Neuronal stem cell (in vitro differentiated cells): ENCODE results near the gene NAV2.

ENCODE experiments used
- DNase-seq: peaks from one replicate; pipeline ENCODE4 v3.0.0-alpha.2; 2013; ENCODE audit warnings: low spot score
- H2AFZ ChIP-seq: one replicate; pipeline ENCODE4 v1.6.1; 2013; ENCODE audit warnings: mild to moderate bottlenecking, low read length, inconsistent platforms
- H2AK5ac ChIP-seq: 2 replicates; pipeline ENCODE4 v1.6.1; 2013; ENCODE audit warnings: low read depth, mild to moderate bottlenecking, inconsistent platforms, low read length, moderate library complexity, mixed read lengths
- H2BK120ac ChIP-seq: 2 replicates; pipeline ENCODE4 v1.6.1; 2013; ENCODE audit warnings: low read depth, mild to moderate bottlenecking, inconsistent platforms, low read length, moderate library complexity, mixed read lengths
- H2BK12ac ChIP-seq: one replicate; pipeline ENCODE4 v1.6.1; 2013; ENCODE audit warnings: low read length, inconsistent platforms
- H2BK15ac ChIP-seq: 2 replicates; pipeline ENCODE4 v1.6.1; 2013; ENCODE audit warnings: mild to moderate bottlenecking, low read length, inconsistent platforms, mixed read lengths
- H2BK5ac ChIP-seq: one replicate; pipeline ENCODE4 v1.6.1; 2013; ENCODE audit warnings: inconsistent platforms, mild to moderate bottlenecking, low read length, moderate library complexity
- H3K14ac ChIP-seq: one replicate; pipeline ENCODE4 v1.6.1; 2013; ENCODE audit warnings: low read length, inconsistent platforms
- H3K18ac ChIP-seq: 2 replicates; pipeline ENCODE4 v1.6.1; 2013; ENCODE audit warnings: low read length, inconsistent platforms
- H3K23ac ChIP-seq: 2 replicates; pipeline ENCODE4 v1.6.1; 2013; ENCODE audit warnings: low read depth, mild to moderate bottlenecking, mixed read lengths, low read length, inconsistent platforms; ENCODE audit not compliant: poor library complexity
- H3K27ac ChIP-seq: replicated peaks from 3 replicates; pipeline ENCODE4 v1.5.1; 2013; ENCODE audit warnings: low read length, inconsistent platforms
- H3K27me3 ChIP-seq, 3 experiments: 2 replicates each; pipeline ENCODE4 v1.6.1; 2013; ENCODE audit warnings: low read length in 3 of 3, mild to moderate bottlenecking in 2 of 3, inconsistent platforms in 1 of 3, low read depth in 1 of 3, mixed read lengths in 1 of 3, moderate library complexity in 1 of 3; ENCODE audit not compliant: control insufficient read depth in 3 of 3, insufficient read depth in 3 of 3
- H3K36me3 ChIP-seq, 2 donors: replicated peaks in 1 of 2; 2 replicates each; pipeline ENCODE4 v1.6.1; 2013; ENCODE audit warnings: low read length in 2 of 2; ENCODE audit not compliant: control insufficient read depth in 2 of 2, insufficient read depth in 2 of 2
- H3K4ac ChIP-seq: 2 replicates; pipeline ENCODE4 v1.6.1; 2013; ENCODE audit warnings: inconsistent platforms, mild to moderate bottlenecking, low read length, moderate library complexity
- H3K4me1 ChIP-seq, 2 donors: 1 replicate in 1 of 2; 2 replicates in 1 of 2; pipeline ENCODE4 v1.6.1; 2013; ENCODE audit warnings: low read length in 2 of 2, low read depth in 1 of 2; ENCODE audit not compliant: control insufficient read depth in 2 of 2, insufficient read depth in 1 of 2
- H3K4me2 ChIP-seq: one replicate; pipeline ENCODE4 v1.6.1; 2013; ENCODE audit warnings: mild to moderate bottlenecking, low read length, inconsistent platforms; ENCODE audit not compliant: insufficient read depth, poor library complexity, severe bottlenecking
- H3K4me3 ChIP-seq, 2 donors: 2 replicates each; pipeline ENCODE4 v1.5.1; 2013; ENCODE audit warnings: low read length in 2 of 2, mild to moderate bottlenecking in 2 of 2, inconsistent platforms in 1 of 2, moderate library complexity in 1 of 2
- H3K79me1 ChIP-seq: one replicate; pipeline ENCODE4 v1.6.1; 2013; ENCODE audit warnings: low read depth, mild to moderate bottlenecking, inconsistent platforms, low read length, moderate library complexity
- H3K9ac ChIP-seq: one replicate; pipeline ENCODE4 v1.6.1; 2013; ENCODE audit warnings: mild to moderate bottlenecking, low read depth, low read length, inconsistent platforms; ENCODE audit not compliant: poor library complexity
- H3K9me3 ChIP-seq, 2 donors: replicated peaks in 1 of 2; 2 replicates each; pipeline versions ENCODE3 to v1.6.1; 2013; ENCODE audit warnings: low read length in 2 of 2, mild to moderate bottlenecking in 2 of 2, inconsistent platforms in 1 of 2, low read depth in 1 of 2, mixed read lengths in 1 of 2, moderate library complexity in 1 of 2; ENCODE audit not compliant: control insufficient read depth in 2 of 2, insufficient read depth in 1 of 2
- H4K8ac ChIP-seq: one replicate; pipeline ENCODE4 v1.6.1; 2013; ENCODE audit warnings: low read depth, mild to moderate bottlenecking, inconsistent platforms, low read length, moderate library complexity
- H4K91ac ChIP-seq: one replicate; pipeline ENCODE4 v1.6.1; 2013; ENCODE audit warnings: low read length, low read depth, mild to moderate bottlenecking, inconsistent platforms; ENCODE audit not compliant: poor library complexity
- WGBS, 2 donors: extraction: QIAGEN DNeasy Blood & Tissue Kit; methylation state at CpG; one replicate each; pipeline ENCODE4 v1.1.7; 2013; ENCODE audit warnings: missing lambda C conversion rate in 2 of 2, mixed read lengths in 1 of 2; ENCODE audit not compliant: insufficient read length in 2 of 2, insufficient replicate concordance in 1 of 2; ENCODE audit errors: extremely low coverage in 2 of 2; 5-methylcytosine and 5-hydroxymethylcytosine counted together

Gene NAV2

DNA sequence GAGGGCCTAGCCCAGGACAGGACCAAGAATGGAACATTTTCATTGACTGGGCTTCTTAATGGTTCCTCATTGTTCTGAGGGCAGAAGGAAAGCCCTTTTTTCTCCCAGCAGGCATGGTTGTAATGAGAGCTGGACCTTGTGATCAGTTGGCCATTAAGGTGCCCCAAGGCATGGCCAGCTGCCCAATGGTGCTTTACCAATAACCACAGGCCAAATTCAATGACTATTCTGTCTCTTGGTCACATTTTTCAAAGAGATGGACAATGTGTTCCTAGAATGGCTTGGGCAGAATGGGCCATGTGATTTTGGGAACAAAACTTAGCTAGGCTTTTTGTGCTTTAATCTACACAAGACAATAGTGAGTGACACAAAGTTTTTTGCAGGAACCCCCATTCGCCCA is 7.3 kb downstream of the NAV2 start:
- no peak overlapping the region for H3K14ac ChIP-seq
- no peaks in the 10 kb centered on the region for H3K36me3 ChIP-seq
- no peak overlapping the region for H3K4ac ChIP-seq
- H2BK120ac ChIP-seq, result no peak overlapping the region
- H4K91ac ChIP-seq, result no peak overlapping the region
- H2AFZ ChIP-seq, result no peak overlapping the region
- peaks cover 3 to 6% of the 10 kb centered on the region in 2 donors for H3K4me1 ChIP-seq
- no peak overlapping the region for H4K8ac ChIP-seq
- no peak overlapping the region for H3K18ac ChIP-seq
- H3K23ac ChIP-seq, result no peak overlapping the region
- H3K4me2 ChIP-seq, result no peak overlapping the region
- peaks cover 0 to 11% (median 4%) of the 10 kb centered on the region in 3 experiments for H3K27me3 ChIP-seq
- H3K9me3 ChIP-seq, result no peaks in the 10 kb centered on the region
- H2AK5ac ChIP-seq, result no peak overlapping the region
- no peaks in the 10 kb centered on the region for H3K79me1 ChIP-seq
- no peak overlapping the region for H2BK15ac ChIP-seq
- H2BK12ac ChIP-seq, result no peak overlapping the region
- no peak overlapping the region for H2BK5ac ChIP-seq
- WGBS, 2 donors, result no CpG with 5 or more reads among the region's 1 CpG
- no peak overlapping the region for H3K27ac ChIP-seq
- H3K4me3 ChIP-seq, result no peak overlapping the region
- H3K9ac ChIP-seq, result no peak overlapping the region
- DNase-seq, result no peak

DNA sequence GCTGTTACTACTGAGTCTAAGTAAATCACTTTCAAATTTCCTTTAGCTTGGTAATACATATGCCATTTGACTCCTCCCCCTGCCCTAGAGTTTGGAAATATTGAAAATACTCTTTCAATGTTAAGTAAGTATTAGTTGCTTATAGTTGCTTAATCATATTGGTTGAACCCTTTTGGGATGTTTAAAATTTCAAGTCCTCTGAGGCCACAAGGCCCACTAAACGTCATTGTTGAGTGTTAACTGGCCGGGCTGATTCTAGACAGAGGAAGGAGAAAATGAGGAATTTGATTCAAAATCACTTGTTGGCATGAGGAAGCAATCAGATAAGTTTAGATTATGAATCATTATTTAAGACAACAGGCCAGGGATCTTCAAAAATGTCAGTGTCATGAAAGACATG is 8.5 kb downstream of the NAV2 start:
- Histone ChIP-seq H2BK12ac (no peak overlapping the region), H2AK5ac (no peak overlapping the region), H3K9me3 (no peaks in the 10 kb centered on the region), H3K4me1 (peaks cover 3 to 6% of the 10 kb centered on the region in 2 donors), H2BK120ac (no peak overlapping the region), H3K4me2 (no peak overlapping the region), H3K18ac (no peak overlapping the region), H4K8ac (no peak overlapping the region), H3K79me1 (no peaks in the 10 kb centered on the region), H2BK5ac (no peak overlapping the region), H2BK15ac (no peak overlapping the region), H3K27ac (no peak overlapping the region), H3K9ac (no peak overlapping the region), H3K14ac (no peak overlapping the region), H3K27me3 (no peaks in the 10 kb centered on the region), H3K4me3 (no peak overlapping the region), H3K36me3 (no peaks in the 10 kb centered on the region), H2AFZ (no peak overlapping the region), H3K4ac (no peak overlapping the region), H3K23ac (no peak overlapping the region), H4K91ac (no peak overlapping the region)
- WGBS, 2 donors, result no CpG with 5 or more reads among the region's 2 CpGs
- no peak for DNase-seq

DNA sequence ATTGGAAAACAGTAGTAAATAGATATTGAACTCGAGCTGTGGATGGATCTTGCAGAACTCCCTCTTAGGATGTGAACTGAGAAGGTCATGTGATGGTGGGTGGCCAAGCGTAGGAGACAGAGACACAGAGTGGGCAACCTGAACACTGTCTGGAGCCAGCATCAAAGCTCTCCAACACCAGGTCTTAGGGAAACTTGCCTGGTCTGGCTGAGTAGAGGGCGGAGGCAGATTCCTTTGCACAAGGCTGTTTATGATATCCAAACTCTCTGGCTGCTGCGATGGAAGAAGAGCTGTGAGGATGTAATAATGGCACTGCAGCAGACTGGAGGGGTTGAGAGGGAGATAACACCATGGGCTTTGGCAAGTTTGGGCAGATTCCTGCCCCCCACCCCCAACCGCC is 10.1 kb downstream of the NAV2 start:
- WGBS, 2 donors, result no CpG with 5 or more reads among the region's 5 CpGs

DNA sequence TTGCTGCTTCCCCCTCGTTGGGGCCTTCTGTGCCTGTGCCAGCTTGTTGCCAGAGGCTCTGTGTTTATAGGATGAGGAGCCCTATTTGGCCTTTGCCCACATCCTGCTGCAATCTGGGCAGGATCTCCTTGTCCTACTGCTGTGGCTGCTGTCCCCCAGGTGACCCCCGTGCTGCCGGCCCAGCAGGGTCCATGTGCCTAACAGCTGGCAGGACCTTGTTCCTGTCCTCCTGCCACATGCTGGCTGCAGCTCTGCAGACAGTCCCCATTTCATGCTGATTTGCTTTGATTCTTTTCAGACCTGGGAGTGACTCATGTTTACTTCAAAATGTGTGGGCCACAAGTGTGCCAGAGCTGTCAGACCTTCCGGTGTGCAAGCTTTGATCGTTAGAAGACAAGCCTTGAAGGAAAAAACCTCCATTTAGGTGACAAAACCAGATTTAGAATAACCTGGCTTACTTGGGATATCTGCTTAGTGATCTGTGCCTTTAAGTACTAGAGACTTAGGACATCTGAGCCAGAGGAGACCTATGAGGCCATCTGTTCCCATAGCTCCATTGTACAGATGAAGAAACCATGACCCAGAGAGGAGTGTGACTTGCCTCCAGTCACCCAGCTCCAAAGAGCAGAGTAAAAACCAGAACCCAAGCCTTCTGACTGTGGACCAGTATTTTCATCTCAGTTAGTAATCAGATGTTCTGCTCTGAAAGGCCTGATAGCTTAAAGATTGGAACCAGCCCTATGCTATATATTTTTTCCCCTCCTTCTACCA is 11.1 kb downstream of the NAV2 start:
- Histone ChIP-seq H3K4me3 (no peak overlapping the region), H3K27ac (no peak overlapping the region), H3K4ac (no peak overlapping the region), H2AK5ac (no peak overlapping the region), H3K9ac (no peak overlapping the region), H3K14ac (no peak overlapping the region), H2AFZ (no peak overlapping the region), H4K8ac (no peak overlapping the region), H4K91ac (no peak overlapping the region), H3K79me1 (no peaks in the 10 kb centered on the region), H2BK5ac (no peak overlapping the region), H3K4me2 (no peak overlapping the region), H2BK15ac (no peak overlapping the region), H3K23ac (no peak overlapping the region), H3K18ac (peak overlapping the region; percentile 50), H3K9me3 (no peaks in the 10 kb centered on the region), H3K4me1 (peaks cover 4 to 6% of the 10 kb centered on the region in 2 donors), H2BK12ac (no peak overlapping the region), H3K27me3 (no peaks in the 10 kb centered on the region), H3K36me3 (no peaks in the 10 kb centered on the region), H2BK120ac (no peak overlapping the region)
- WGBS, 2 donors, result no CpG with 5 or more reads among the region's 5 CpGs
- no peak for DNase-seq

More for the DNA sequence above, 10.1 kb downstream of the NAV2 start:
- Histone ChIP-seq H3K9ac (no peak overlapping the region), H2AK5ac (no peak overlapping the region), H3K79me1 (no peaks in the 10 kb centered on the region), H3K23ac (no peak overlapping the region), H3K27me3 (no peaks in the 10 kb centered on the region), H2BK120ac (no peak overlapping the region), H3K4me1 (peaks cover 4 to 6% of the 10 kb centered on the region in 2 donors), H4K8ac (no peak overlapping the region), H4K91ac (no peak overlapping the region), H2AFZ (no peak overlapping the region), H3K18ac (no peak overlapping the region), H2BK12ac (no peak overlapping the region), H2BK5ac (no peak overlapping the region), H2BK15ac (no peak overlapping the region), H3K4me2 (no peak overlapping the region), H3K4ac (no peak overlapping the region), H3K36me3 (no peaks in the 10 kb centered on the region), H3K27ac (no peak overlapping the region), H3K14ac (no peak overlapping the region), H3K9me3 (no peaks in the 10 kb centered on the region), H3K4me3 (no peak overlapping the region)
- no peak for DNase-seq
